NCI-H446 treated with DMSO at 0.1 percent for 48 hours (cell line): ENCODE measurements around the gene ZC2HC1B.
"Not testable (repeated sequence)": the region's sequence is repeated elsewhere in the genome, so short reads cannot be mapped to it uniquely, and the experiment has no call there.

Experiments
- DNase-seq: peaks from one replicate; lab custom pipeline; 2025; lab: John Stamatoyannopoulos, UW

ZC2HC1B gene

DNA sequence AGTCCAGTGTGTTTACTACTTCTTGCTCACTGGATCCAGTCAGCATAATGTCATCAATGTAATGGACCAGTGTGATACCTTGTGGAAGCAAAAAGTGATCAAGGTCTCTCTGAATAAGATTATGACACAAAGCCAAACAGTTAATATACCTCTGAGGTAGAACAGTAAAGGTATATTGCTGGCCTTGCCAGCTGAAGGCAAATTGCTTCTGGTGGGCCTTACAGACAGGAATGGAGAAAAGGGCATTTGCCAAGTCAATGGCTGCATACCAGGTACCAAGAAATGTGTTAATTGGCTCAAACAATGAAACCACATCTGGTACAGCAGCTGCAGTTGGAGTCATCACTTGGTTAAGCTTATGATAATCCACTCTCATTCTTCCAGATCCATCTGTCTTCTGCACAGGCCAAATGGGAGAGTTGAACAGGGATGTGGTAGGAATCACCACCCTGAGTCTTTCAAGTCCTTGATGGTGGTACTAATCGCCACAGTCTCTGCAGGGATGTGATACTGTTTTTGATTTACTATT lies 7.0 kb downstream of the ZC2HC1B start:
- DNase-seq: not testable (repeated sequence)

DNA sequence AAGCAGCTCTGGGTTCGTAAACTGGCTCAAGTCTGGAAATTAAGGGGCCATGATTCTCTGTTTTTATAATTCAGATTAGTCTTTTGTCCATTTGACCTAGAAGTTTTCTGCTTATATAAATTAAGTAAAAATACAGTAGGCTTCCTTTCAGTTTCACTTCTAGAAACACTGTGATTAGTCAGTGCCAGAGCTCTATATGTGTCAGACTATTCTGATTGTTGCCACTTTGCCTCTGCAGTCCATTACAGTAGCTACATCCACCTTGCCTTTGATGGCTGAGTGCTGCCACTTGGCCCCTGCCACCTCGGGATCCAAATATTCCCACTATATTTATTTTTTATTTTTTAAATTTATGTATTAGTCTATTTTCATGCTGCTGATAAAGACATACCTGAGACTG lies 7.9 kb downstream of the ZC2HC1B start:
- no peak for DNase-seq

DNA sequence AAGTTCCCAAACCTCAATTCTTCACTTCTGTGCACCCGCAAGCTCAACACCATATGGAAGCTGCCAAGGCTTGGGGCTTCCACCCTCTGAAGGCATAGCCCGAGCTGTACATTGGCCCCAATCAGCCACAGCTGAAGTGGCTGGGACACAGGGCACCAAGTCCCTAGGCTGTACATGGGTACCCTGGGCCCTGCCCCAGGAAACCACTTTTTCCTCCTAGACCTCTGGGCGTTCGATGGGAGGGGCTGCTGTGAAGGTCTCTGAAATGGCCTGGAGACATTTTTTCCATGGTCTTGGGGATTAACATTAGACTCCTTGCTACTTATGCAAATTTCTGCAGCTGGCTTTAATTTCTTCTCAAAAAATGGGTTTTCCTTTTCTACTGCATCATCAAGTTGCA lies 9.3 kb downstream of the ZC2HC1B start:
- DNase-seq: not testable (repeated sequence)

DNA sequence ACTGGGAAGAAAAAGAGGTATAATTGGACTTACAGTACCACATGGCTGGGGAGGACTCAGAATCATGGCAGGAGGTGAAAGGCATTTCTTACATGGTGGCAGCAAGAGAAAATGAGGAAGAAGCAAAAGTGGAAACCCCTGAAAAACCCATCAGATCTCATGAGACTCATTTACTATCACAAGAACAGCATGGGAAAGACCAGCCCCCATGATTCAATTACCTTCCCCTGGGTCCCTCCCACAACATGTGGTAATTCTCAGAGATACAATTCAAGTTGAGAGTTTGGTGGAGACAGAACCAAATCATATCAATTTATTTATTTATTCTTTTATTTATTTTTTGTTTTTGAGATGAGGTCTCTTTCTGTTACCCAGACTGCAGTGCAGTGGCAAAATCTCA lies 10.2 kb downstream of the ZC2HC1B start:
- DNase-seq: not testable (repeated sequence)

DNA sequence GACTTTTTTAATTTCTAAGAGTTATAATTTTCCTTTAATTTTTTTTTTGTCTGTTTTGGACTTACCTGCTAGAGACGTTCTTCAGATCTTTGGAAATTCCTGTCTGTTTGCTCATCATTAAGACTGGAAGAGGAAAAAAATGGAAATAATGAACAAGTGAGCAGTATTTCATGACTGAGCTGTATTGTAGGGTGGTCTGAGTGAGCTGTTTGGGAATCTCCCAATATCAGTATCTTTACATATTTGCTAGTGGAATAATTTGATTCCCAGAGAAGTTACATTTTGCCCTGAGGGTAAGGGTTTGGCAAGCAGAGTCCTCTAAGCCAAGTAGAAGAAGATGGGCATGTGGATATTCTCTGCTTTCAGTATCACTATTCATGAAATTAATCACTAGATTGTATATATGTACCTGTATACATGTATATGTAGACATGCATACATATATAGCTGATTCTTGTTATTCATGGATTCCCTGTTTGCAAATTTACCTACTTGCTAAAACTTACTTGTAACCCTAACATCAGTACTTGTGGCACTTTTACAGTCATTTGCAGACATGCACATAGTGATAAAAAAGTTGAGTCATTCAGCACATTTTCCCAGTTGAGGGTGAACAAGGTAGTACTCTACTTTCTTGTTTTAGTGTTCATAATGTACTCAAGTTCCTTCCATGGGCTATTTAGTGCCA lies 13.5 kb downstream of the ZC2HC1B start:
- DNase-seq: no peak

DNA sequence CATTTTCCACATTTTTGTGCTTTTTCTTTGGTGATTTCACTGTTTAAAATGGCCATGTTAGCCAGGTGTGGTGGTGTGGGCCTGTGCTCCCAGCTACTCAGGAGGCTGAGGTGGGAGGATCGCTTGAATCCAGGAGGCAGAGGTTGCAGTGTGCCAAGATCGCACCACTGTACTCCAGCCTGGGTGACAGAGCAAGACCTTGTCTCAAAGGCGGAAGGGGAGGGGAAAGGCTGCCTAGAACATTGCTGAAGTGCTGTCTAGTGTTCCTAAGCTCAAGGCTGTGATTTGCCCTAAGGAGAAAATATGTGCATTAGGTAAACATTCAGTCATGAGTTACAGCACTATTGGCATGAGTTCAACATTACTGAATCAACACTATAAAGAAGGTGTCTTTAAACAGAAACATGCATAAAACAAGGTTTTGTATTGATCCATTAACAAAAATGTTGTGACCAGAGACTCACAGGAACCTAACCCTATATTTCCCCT lies 14.0 kb downstream of the ZC2HC1B start:
- no peak for DNase-seq

DNA sequence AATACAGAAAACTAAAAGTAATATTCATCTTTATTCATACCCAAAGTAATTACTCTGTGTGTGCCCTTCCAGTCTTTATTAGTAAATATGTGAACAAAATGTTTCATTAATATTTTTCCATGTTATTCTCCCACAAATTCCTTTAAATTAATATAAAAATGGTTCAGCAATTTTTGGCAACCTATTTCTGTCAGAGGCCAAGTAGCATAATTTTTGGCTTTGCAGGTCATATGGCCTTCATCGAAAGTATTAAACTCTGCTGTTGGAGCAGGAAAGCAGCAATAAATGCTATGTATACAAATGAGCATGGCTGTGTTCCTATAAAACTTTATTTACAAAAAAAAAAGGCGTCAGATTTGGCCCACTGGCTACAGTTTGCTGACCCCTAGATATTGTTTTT lies 16.1 kb downstream of the ZC2HC1B start:
- DNase-seq: no peak

DNA sequence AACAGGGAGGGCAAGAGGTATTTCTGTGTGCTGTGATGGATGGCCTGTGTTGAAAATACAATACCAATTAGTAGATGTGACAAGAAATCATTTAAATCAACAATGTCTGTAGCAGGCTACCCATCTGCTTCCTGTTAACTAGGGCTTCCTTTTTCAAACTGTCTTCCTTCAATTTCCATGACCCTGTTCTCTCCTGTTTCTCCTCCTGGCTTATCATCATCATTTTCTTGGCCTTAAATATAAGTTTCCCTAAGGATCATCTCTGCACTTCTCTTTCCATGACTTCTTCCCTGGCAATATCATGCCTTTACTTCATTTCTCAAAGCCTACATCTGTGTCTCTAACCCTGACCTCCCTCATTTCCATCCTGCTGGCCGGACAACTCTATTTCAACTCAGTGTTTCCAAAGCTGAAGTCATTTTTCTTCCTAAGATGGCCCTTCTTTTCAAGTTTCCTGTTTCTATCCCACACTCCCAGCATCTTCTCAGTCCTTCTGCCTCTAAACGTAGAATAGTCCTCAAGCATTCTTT lies 18.2 kb downstream of the ZC2HC1B start:
- DNase-seq: no peak

DNA sequence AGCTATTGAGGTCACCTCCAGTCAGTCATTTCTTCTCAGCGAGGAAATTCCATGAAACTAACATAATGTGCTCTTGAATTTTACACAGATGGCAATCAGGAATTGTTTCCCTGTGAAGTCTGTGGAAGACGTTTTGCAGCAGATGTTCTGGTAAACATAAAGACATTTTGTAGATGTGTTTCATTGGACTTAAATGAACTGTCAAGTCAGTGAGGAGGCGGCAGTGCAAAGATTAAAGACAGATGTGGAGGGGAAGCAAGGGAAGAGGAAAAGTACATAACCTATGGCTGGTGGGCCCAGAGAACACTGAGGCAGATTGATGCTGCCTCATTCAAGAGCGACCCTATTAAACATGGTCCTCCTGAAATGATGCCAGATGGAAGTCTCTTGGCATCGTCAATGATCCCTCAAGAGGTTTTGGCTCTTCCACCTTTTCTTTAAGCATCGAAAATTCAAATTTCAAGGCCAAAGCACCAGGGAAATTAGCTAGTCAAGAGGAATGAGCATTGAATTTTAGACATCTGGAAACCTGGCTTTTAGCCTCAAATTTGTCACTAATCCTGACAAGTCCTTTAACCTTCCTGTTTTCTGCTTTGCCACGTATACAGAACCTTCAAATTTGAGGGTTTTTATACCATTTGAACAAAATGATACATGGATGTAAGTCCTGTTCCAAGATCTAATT lies 20.1 kb downstream of the ZC2HC1B start:
- DNase-seq: peak; percentile 16

DNA sequence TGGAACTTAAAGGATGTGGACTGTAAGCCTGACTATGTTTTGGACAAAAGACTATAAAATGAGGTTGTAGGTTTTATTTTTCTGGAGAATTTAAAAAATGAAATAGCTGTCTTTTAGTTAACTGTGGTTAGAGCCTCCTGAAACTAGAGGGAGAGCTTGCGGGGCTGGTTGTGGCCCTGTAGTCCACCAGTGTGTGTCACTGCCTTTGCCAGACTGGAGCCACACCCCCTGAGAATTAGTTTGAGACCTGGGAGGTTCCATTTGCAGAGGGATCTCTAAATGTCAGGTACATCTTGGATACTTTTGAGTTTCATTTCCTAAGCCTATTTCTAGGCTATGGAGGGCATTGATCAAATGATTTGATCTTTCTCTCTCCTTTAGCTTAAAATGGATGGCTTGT lies 20.8 kb downstream of the ZC2HC1B start:
- no peak for DNase-seq

DNA sequence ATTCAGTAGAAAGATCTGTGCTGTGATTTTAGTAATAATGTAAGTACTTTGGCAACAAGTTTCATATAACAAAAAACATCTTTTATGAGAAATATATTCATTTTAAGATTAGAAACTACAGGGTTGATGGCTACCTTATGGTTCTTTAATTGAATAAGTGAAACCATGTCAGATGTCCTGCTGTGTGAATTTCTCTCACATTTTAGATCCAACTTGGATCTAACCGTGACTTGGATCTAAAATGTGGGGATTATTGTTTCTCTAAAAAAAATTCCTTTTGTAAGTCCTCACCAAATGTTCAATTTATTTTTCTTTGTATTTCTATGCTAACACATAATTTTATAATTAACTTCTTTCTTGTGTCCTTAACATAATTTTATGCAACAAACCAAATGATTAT lies 30.4 kb downstream of the ZC2HC1B start:
- no peak for DNase-seq

DNA sequence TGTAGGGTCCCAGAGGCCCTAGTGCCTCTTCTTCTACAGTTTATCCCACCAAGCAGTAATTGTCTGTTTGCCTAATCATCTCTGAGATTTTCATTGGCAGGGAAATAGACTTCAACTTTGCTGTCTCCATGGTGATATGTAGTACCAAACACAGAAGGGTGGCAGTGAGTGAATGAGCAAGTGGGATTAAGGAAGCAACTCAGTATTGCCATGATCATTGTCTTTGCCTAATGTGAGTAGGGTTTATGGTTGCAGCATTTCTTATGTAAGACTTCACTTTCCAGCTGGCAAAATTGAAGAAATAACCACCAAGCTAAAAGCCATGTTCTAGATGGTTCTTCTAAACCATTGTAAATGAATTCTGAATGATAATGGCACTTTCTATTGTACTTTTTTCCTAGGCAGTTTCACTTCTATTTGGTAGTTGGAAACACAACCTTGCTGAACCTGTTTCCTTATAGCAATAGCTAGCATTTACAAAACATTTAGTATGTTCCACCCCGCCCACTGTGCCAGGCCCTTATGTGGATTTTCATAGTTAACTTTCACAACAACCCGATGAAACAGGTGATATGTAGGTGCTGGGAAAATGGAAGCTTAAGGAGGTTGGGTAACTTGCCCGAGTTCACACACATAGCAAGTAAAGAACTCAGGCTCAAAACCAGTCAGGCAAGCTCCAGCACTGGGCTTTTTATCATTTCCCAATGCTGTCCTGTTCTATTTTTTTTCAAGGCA lies 32.0 kb downstream of the ZC2HC1B start:
- no peak for DNase-seq

DNA sequence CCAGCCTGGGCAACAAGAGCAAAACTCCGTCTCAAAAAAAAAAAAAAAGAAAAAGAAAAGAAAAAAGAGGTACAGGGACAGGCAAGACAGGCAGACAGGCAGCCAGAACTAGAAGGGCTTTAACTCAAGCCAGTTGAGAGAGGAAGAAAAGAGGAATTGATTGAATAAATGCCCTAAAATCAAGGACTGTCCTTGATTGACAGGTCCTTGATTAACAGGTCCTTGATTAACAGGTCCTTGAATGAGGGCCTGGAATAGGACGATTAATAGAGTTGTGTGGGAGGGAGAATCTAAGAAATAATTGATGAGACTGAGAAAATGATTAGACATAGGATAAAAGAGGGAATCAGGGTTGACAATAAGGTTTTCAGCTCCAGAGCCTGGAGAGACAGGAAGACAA lies 36.1 kb downstream of the ZC2HC1B start:
- DNase-seq: no peak

DNA sequence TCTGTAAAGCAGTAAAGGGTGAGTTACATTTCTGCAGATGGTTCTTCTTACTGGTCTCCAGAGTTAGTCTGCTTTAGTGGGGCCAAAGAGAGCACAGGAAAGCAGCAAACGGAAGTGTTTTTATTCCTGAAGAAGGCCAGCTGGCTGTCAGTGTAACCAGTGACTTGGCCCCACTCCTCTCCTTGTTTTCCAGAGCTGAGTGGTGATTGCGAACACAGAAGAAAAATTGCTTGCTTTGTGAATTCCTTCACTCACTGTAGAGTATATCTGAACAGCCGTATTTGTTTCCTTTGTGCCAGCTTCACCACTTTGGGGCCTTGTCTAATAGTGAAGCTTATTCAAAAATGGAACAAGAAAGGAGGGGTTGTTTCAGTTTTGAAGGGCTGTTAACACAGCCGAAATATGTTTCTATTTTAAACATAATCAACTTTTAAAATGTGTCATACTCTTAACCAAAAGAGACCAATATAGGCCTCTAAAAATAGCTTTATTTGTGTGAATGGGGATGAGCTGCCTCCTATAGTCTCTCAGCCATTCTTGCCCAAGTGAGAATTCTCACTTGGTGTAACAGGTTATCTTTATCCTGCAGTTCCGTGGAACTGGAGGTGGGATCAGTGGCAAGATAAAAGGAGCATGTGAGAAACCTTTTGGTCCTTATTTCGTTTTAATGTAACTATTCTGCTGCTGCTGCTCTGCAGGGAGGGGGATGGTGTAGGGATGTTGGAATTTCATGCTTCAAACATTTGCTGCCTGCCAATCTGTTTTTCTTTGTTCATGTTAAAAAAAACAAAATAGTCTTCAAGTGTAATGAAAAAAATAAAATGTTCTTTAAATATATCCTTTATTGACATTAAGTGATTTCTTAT lies 37.8 kb downstream of the ZC2HC1B start:
- no peak for DNase-seq

DNA sequence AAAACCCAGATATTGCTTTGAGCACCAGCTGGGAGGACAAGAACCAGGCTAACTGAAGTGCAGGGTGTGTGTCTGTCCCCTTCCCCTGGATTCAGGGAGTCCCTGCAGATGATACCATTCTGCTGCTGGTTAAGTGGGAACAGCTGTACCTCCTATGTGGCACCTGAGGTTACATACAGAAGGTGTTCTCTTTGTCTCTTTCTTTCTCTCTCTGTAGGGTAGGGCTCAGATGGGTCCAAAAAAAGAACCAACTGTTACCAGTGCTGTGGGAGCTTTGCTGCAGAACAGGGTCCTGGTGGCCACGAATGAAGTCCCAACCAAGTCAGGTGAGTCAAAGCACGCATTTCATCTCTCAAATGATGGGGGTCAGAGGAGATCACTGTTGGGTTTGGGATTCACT lies 38.6 kb downstream of the ZC2HC1B start:
- DNase-seq: no peak

DNA sequence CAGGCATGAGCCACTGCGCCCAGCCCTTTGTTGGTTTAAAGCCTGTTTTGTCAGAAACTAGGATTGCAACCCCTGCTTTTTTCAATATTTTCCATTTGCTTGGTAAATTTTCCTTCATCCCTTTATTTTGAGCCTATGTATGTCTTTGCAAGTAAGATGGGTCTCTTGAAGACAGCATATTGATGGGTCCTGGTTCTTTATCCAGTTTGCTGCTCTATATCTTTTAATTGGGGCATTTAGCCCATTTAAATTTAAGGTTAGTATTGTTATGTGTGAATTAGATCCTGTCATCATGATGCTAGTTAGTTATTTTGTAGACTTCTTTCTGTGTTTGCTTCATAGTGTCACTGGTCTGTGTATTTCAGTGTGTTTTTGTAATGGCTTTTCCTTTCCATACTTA lies 46.8 kb downstream of the ZC2HC1B start:
- DNase-seq: no peak

DNA sequence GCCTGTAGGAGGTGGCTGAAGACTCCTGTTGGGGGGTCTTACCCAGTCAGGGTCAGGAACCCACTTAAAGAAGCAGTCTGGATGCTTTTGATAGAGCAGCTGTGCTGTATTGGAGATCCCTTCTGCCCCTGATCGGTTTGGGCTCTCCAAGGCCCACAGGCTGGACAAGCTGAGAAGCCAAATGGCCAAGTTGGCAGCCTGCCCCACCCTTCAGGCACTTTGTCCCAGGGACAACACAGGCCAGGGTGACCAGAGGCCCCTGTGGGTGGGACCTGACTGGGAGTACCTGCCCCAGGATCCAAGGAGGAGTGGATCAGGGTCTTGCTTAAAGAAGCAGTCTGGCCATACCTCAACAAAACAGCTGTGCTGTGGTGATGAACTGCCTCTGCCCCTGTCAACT lies 48.4 kb downstream of the ZC2HC1B start:
- DNase-seq: no peak

DNA sequence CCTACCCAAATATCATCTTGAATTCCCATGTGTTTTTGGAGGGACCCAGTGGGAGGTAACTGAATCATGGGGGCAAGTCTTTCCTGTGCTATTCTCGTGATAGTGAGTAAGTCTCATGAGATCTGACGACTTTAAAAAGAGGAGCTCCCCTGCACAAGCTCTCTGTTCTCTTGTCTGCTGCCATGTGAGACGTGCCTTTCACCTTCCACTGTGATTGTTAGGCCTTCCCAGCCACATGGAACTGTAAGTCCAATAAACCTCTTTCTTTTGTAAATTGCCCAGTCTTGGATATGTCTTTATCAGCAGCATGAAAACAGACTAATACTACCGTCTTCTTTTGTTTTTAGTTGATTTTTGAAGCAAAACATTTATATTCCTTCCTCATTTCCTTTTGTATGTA lies 52.8 kb downstream of the ZC2HC1B start:
- not testable (repeated sequence) for DNase-seq

DNA sequence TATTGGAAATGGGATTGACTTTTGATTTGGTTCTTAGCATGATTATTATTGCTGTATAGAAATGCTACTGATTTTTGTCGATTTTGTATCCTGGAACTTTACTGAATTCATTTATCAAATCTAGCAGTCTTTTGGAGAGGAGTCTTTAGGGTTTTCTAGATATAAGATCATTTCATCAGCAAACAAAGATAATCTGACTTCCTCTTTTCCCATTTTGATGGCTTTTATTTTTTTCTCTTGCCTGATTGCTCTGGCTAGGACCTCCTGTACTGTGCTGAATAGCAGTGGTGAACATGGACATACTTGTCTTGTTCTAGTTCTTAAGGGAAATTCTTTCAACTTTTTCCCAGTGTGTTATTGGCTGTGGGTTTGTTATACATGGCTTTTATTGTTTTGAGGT lies 64.6 kb downstream of the ZC2HC1B start:
- no peak for DNase-seq

DNA sequence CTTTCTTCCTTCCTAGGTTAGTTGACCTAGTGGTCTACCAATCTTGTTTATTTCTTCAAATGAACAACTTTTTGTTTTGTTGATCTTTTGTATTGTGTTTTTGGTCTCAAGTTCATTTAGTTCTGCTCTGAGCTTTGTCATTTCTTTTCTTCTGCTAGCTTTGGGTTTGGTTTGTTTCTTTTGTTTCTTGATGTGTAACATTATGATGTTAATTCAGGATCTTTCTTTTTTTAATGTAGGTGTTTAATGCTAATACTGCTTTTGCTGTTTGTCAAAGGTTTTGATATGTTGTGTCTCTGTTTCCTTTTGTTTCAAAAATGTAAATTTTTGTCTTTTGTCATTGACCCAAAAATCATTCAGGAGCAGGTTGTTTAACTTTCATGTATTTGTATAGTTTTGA lies 65.7 kb downstream of the ZC2HC1B start:
- DNase-seq: no peak

DNA sequence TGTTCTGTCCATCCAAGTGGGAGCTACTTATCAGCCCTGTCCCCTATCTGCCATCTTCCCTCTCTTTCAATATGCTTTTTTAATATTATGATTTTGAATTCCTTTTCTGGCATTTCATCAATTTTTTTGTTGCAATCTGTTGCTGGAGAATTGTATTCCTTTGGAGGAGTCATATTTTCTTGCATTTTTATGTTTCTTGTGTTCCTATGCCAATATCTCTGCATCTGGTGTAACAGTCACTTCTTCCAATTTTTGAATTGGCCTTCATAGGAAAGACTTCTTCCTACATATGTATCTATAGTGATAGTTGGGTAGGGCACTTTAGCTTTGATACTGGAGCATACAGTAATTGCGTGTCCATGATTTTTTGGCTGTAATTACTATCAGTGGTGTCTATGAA lies 70.1 kb downstream of the ZC2HC1B start:
- DNase-seq: no peak

DNA sequence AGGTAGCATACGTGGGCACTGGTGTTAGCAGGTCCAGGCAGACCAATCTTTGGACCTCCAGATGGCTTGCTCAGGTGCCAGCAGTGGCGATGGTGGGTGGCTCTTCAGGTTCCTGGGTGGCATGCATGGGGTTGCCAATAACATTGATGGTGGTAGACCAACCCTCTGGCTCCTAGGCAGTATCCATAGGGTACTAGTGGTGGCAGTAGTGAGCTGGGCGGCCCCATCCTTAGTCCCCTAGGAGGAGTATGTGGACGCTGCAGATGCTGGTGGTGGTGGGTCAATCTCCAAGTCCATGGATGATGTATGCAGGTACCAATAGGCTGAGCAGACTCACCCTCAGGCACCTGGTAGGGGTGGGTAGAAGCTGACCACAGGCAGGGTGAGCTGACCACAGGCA lies 70.6 kb downstream of the ZC2HC1B start:
- DNase-seq: no peak
